Stimulated activated CD4-positive, alpha-beta T cell treated with anti-CD3 and anti-CD28 coated beads, Interleukin-1b, Interleukin-23, amount 100 ng/mL, for 4 hours (primary cell): ENCODE data around the gene CYP2W1.

Experiments used
- DNase-seq, 2 donors: peaks; one replicate each; pipeline ENCODE4 v3.0.0-alpha.2; 2020; ENCODE audit warnings: low read depth in 2 of 2

Gene CYP2W1

GRCh38 chr7:1015196-1016121 lies 32.5 kb downstream of the CYP2W1 start:
- no peak for DNase-seq

- no peak for DNase-seq
Observed at GRCh38 chr7:1016577-1017531, 33.9 kb downstream of the CYP2W1 start.

DNA sequence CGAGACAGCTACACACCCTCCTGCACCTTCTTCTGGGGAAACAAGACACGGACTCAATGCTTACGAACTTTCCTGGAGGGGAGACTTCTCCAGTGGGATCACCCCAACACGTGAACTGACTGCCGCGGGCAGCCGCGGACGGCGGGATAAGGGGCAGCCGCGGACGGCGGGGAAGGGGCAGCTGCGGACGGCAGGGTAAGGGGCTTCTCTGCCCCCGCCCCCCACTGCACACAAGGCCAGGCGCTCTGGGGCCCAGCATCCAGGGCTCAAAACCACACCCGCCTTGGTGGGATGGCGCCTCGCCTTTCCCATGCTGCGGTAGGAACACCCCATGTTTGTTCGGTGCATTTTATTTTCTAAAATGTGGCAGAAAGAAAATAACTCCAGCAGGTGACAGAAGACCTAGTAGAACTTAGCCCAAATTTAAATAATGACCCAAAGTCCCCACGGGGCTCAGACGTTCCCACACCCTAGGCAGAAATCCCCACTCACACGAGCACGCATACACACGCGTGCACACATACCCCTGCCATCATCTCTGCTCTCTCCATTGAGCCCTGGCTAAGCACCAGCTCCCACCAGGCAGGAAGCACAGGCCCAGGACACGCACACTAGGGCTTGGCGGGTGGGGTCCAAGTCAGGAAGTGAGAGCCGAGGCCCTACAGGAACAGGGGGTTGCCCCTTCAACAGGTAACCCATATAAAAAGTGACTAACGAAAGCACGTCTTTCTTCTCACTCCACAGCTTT lies 34.8 kb downstream of the CYP2W1 start:
- no peak for DNase-seq

- DNase-seq = no peak
Observed at GRCh38 chr7:1018334-1018695, 35.3 kb downstream of the CYP2W1 start.

DNA sequence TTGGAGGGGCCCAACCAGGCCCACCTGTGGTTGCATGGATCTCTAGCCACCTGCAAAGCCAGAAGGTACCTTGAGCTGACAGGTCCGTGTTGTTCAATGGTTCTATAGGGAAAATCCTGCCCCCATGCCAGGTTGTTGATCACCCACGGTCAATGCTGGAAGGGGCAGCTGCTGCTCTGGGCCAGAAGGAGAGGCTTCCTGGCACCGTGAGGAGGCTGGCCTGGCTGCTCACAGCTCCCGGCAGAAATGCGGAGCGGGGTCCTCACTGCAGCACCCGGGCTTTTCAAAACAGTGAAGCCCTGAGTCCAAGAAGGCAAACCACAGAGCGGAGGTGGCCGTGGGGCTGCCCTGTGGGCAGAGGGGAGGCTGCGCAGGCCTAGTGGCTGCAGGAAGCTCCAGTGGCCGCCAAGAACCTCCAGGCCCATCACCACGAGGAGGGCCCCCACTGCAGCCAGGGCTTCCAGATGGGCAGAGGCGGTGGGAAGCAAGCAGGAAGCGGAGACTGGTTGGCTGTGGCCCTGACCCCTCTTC lies 36.3 kb downstream of the CYP2W1 start:
- DNase-seq = no peak

DNA sequence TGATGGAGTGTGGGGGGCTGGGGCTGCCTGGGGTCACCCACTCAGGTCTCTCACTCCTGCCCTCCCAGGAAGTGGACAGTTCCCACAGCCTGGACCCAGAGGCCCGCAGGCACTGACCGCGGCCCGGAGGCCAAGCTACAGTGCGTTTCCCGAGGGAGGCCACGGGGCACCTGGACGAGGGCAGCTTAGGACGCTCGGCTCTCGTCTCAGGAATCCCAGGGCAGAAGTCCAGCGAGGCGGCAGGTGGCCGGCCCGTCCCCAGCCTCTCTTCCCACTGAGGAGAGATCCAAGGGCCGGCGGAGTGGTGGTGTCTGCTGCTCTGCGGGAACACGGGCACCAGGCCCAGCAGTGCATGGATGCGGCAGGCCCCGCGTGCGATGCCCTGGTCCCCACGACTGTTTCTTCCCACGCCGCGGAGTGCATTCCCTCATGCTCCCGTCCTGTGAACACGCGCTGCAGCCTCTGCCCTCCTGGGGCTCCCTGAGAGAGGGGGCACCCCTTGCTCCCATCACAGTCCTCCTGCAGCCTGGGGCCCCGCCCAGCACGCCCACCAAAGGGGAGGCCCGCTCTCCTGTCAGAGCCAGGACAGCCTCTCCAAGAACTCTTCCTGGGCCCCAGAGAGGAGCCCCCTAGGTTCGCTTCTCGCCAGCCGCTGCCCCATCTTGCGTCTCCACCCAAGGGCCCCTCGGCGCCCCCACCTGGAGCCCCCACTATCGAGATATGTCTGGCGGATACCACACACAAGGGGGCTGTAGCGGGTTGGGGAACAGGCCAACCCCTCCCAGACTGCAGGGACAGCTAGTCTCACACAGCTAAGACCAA lies 37.0 kb downstream of the CYP2W1 start:
- no peak for DNase-seq

DNA sequence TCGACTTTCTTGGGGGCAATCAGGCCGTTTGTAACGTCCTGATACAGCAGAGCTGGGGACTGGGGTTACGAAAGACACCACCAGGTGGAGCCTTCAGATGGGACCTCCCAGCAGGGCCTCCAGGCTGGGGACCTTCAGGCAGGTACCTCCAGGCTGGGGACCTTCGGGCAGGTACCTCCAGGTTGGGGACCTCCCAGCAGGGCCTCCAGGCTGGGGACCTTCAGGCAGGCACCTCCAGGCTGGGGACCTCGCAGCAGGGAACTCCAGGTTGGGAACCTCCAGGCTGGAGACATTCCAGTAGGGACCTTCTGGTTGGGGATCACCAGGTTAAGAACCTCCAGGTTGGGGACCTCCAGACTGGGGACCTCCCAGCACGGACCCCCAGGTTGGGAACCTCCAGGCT lies 37.9 kb downstream of the CYP2W1 start:
- no peak for DNase-seq

DNA sequence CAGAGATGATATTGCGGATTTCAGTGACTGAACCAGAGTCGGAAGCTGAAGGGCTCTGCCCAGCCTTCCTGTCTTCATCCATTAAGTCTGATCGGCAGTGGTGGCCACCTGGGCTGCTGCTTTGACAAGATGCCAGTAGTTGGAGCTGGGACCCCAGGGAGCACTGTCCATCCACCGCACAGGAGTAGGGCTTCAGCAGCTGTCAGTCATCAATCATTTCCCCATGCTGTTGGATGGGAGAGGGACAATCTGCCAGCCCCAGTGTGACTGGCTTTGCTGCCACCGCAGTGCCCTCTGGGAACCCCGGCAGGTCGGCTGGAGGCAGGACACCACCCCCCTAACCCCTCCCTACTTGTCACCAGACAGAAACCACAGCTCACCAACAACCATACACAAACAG lies 38.4 kb downstream of the CYP2W1 start:
- DNase-seq = no peak

DNA sequence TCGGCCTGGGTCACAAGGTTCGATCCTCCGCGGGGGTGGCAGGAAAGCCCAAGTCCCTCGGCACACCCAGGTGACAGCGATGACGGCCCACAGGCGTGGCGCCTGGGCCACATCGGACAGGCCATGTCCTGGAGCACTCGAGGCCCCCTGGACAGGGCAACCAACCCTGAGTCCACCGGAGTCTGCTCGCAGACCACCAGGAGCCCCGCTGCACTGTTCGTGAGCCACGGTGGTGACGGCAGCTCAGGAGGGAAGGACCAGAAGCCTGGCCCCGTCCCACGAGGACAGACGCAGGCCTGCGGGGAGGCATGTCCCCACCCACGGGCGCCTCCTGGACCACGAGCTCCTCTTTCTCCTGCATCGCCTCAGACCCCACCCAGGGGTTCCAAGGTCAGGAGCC lies 39.0 kb downstream of the CYP2W1 start:
- DNase-seq = no peak

DNA sequence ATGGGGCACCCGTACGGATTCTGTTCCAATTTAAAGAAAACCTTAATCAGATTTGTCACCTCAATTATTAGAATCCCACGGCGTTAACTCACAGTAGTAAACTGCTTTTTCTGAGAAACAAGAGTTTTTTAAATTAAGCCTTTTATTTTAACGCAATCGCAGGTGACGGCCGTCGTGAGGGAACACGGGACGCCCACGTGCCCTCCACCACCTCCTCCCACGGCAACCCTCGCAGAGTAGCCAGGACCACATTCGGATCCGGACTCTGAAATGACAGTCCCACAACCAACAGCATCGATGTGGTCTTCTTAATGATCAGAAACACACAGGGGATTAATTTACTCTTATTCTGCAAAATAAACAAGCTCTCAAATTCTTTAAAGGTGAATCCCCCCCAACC lies 39.4 kb downstream of the CYP2W1 start:
- DNase-seq = no peak

- no peak for DNase-seq
Observed at GRCh38 chr7:1022801-1023465, 40.0 kb downstream of the CYP2W1 start.

DNA sequence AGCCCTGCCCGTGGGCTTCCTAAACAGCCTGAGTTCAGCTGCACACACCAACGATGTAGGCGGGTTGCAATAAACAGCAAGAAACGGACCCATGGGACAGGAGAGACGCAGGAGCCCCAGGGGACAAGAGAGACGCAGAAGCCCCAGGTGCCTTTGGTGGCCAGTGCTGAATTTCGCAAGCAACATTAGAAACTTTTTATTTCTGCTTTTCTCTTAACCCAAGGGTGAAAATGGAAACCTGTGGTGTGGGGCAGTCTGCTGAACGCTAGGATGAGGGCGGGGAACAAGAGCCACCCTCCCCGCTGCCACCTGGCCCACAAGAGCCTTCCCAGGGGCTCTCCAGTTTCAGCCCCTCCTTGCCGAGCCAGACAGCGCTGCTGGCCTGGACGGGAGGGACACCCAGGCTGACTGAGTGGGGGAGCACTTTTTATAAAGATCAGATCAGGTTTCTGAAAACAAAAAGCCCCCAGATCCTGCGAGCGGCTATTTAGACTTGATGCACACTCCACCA lies 41.4 kb downstream of the CYP2W1 start:
- no peak for DNase-seq

GRCh38 chr7:1024876-1025742 lies 42.1 kb downstream of the CYP2W1 start:
- no peak for DNase-seq

GRCh38 chr7:1025743-1026581 lies 43.0 kb downstream of the CYP2W1 start:
- DNase-seq = no peak

DNA sequence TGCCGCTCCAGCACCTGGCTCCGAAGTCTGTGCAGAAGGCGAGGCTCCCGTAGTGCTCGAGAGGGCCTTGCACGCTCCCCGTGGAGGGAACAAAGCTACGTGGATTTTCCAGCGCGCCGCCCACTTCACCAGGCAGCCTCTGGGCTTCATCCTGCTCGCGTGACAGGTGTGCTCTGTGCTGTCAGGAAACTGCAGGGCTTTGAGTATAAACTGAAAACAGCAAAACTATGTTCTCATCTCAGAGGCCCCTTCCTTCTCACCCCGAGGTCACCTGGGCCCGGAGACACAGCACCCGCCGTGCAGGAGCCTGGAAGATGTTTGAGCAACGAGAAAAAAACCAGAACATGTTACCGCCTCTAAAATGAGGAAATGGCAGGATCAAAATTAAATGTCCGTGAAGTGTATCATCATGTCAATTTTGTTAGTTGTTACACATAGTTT lies 43.8 kb downstream of the CYP2W1 start:
- no peak for DNase-seq

DNA sequence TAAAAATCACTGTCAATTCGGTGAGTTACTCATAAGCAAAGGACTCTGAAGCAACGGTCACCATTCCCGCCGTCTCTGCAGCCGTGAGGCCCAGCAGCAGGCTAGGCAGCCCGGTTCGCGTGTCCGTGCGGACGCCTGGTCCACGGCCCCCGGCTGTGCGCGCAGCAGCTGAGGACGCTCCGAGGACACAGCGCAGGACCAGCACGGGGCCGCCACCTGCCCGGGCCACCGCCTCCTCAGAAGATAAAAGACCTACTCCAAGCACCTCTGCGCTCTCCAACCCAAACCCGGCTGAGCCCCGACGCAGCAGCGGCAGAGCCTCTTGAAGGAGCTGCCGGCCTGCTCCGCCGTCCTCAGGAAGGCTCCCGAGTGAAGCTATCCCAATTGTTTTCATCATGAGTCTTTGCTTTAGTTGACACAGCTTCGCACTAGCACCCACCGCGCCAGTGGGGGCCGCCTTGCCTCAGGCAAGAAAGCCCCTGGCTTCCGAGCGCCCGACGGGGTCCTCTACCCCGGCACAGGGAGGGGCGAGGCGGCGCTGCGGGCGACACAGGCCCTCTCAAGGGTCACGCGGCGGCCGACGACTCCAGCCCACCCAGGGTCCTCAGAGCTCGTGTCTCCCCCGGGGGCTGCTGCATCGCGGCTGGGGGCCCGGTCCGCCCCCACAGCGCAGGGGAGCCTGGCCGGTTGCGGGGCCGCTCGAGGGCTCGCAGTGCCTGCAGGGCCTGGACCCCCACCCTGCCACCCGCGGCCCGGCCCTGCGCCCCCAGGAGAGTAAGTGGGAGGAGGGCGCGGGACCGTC lies 44.5 kb downstream of the CYP2W1 start:
- no peak for DNase-seq
